Measurements from ENCODE around the gene CBLN3. TPM values are rescaled to one million over a fixed set of nuclear protein-coding genes. Genes with fewer than 3 reads are reported as not detected.
A peak's percentile ranks its signal among the peaks of the same experiment; 100 is the strongest.

The CBLN3 gene
- total RNA-seq, 2 donors from 2014 or later: 0.33 to 4.9 TPM

- 67 to 84% methylated on average over 9 to 12 of the region's 12 CpGs for WGBS, 2 donors
- Histone ChIP-seq H3K4me3 (no peak overlapping the region), H3K27ac (peak overlapping the region in 3 of 4 donors; percentile 25 to 58 (median 27)), H3K27me3 (no peaks in the 10 kb centered on the region), H3K4me1 (peaks cover 42% of the 10 kb centered on the region), H3K9me3 (no peaks in the 10 kb centered on the region), H3K36me3 (replicated peaks in 1 of 2; ENCODE audit: insufficient read depth in 1 of 2, low read depth in 2 of 2) (peaks cover 9 to 16% of the 10 kb centered on the region in 2 donors)
- intact Hi-C loops (cut with DNase I): loop anchor here (10.0 kb wide), 1 partner anchor 102 kb away; the partner anchor contains the start of genes ADCY4 and RIPK3
- TF ChIP-seq, protein P1, sequence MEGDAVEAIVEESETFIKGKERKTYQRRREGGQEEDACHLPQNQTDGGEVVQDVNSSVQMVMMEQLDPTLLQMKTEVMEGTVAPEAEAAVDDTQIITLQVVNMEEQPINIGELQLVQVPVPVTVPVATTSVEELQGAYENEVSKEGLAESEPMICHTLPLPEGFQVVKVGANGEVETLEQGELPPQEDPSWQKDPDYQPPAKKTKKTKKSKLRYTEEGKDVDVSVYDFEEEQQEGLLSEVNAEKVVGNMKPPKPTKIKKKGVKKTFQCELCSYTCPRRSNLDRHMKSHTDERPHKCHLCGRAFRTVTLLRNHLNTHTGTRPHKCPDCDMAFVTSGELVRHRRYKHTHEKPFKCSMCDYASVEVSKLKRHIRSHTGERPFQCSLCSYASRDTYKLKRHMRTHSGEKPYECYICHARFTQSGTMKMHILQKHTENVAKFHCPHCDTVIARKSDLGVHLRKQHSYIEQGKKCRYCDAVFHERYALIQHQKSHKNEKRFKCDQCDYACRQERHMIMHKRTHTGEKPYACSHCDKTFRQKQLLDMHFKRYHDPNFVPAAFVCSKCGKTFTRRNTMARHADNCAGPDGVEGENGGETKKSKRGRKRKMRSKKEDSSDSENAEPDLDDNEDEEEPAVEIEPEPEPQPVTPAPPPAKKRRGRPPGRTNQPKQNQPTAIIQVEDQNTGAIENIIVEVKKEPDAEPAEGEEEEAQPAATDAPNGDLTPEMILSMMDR (IDR thresholded peaks at IDR 0.05): no peak
- no peak for TF ChIP-seq POLR2A (IDR thresholded peaks at IDR 0.05)
- DNase-seq: no peak
- no peak for ATAC-seq
Measured at GRCh38 chr14:24437020-24437735, 7.7 kb upstream of the CBLN3 start.

DNA sequence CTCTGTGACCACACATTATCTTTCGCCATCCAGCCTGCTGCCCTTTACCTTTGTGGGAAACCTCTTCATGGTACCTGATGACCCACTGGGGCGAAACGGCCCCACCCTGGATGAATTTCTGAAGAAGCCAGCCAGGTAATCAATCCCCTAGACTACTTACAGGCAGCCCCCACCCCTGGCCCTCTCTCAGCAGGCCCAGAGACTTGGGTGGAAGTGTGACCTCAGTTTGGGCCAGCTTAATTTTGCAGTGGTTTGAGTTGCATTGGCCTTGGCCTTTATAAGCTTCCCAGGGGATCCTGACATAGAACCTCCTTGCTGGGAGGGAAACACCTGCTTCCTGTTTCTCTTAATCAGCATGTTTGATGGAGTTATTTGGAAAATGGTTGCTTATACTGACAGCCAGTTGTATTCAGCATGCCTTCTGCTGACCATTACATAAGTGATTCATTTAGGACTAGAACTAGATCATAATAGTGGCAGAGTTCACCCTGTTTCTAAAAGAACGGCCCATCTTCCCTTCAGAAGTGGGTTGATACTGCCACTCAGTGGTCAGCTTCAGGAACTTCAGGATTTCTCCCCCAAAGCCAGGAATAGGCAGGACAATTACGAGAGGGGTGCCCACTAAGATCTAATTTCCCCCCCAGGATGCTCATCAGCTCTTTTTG lies 7.0 kb upstream of the CBLN3 start:
- 38 to 41% methylated on average over 5 of the region's 5 CpGs for WGBS, 2 donors
- TF ChIP-seq, protein P1 (IDR thresholded peaks at IDR 0.05): peak; percentile 70 to 92 (median 86)
- no peak for TF ChIP-seq POLR2A (IDR thresholded peaks at IDR 0.05)
- peaks cover 9 to 16% of the 10 kb centered on the region in 2 donors for H3K36me3 ChIP-seq (replicated peaks in 1 of 2; ENCODE audit: insufficient read depth in 1 of 2, low read depth in 2 of 2)
- peak overlapping the region in 3 of 4 donors; percentile 39 to 58 (median 55) for H3K27ac ChIP-seq
- no peaks in the 10 kb centered on the region for H3K9me3 ChIP-seq
- H3K4me1 ChIP-seq: peaks cover 43% of the 10 kb centered on the region
- ATAC-seq (peak; percentile 75), DNase-seq (peak in 3 of 4 donors; percentile 48 to 59 (median 54))
- no peak overlapping the region for H3K4me3 ChIP-seq
- H3K27me3 ChIP-seq: no peaks in the 10 kb centered on the region
- intact Hi-C loops (cut with DNase I): loop anchor here (10.0 kb wide), 1 partner anchor 102 kb away; the partner anchor contains the start of genes ADCY4 and RIPK3

GRCh38 chr14:24435998-24436354 lies 6.5 kb upstream of the CBLN3 start:
- ATAC-seq (no peak), DNase-seq (no peak)
- Histone ChIP-seq H3K9me3 (no peaks in the 10 kb centered on the region), H3K27ac (peak overlapping the region in 3 of 4 donors; percentile 39 to 58 (median 55)), H3K27me3 (no peaks in the 10 kb centered on the region), H3K36me3 (replicated peaks in 1 of 2; ENCODE audit: insufficient read depth in 1 of 2, low read depth in 2 of 2) (peaks cover 9 to 16% of the 10 kb centered on the region in 2 donors), H3K4me1 (peaks cover 43% of the 10 kb centered on the region), H3K4me3 (no peak overlapping the region)
- TF ChIP-seq, protein P1 (IDR thresholded peaks at IDR 0.05): no peak
- TF ChIP-seq POLR2A (IDR thresholded peaks at IDR 0.05): no peak
- intact Hi-C loops (cut with DNase I): loop anchor here (10.0 kb wide), 1 partner anchor 101 kb away; the partner anchor contains the start of genes ADCY4 and RIPK3
- WGBS, 2 donors: 55 to 57% methylated on average over 6 of the region's 6 CpGs

GRCh38 chr14:24435192-24435810 lies 5.8 kb upstream of the CBLN3 start:
- 66 to 68% methylated on average over 2 of the region's 2 CpGs for WGBS, 2 donors
- H3K36me3 ChIP-seq (replicated peaks in 1 of 2; ENCODE audit: insufficient read depth in 1 of 2, low read depth in 2 of 2): peaks cover 9 to 16% of the 10 kb centered on the region in 2 donors
- H3K9me3 ChIP-seq: no peaks in the 10 kb centered on the region
- no peaks in the 10 kb centered on the region for H3K27me3 ChIP-seq
- H3K27ac ChIP-seq: no peak overlapping the region
- no peak overlapping the region for H3K4me3 ChIP-seq
- ATAC-seq (no peak), DNase-seq (no peak)
- no peak for TF ChIP-seq POLR2A (IDR thresholded peaks at IDR 0.05)
- TF ChIP-seq, protein P1 (IDR thresholded peaks at IDR 0.05): no peak
- H3K4me1 ChIP-seq: peaks cover 43% of the 10 kb centered on the region
- intact Hi-C loops (cut with DNase I): loop anchor here (10.0 kb wide), 1 partner anchor 100 kb away; the partner anchor contains the start of genes ADCY4 and RIPK3
